IPS-NIHi7 (cell line): ENCODE measurements around the gene TXNDC2.
"Not testable (repeated sequence)": the region's sequence is repeated elsewhere in the genome, so short reads cannot be mapped to it uniquely, and the experiment has no call there.

ENCODE experiments used
- DNase-seq: peaks from one replicate; pipeline ENCODE4 v3.0.0; 2012; ENCODE audit warnings: mixed read lengths; ENCODE audit errors: extremely low spot score

TXNDC2 gene

DNA sequence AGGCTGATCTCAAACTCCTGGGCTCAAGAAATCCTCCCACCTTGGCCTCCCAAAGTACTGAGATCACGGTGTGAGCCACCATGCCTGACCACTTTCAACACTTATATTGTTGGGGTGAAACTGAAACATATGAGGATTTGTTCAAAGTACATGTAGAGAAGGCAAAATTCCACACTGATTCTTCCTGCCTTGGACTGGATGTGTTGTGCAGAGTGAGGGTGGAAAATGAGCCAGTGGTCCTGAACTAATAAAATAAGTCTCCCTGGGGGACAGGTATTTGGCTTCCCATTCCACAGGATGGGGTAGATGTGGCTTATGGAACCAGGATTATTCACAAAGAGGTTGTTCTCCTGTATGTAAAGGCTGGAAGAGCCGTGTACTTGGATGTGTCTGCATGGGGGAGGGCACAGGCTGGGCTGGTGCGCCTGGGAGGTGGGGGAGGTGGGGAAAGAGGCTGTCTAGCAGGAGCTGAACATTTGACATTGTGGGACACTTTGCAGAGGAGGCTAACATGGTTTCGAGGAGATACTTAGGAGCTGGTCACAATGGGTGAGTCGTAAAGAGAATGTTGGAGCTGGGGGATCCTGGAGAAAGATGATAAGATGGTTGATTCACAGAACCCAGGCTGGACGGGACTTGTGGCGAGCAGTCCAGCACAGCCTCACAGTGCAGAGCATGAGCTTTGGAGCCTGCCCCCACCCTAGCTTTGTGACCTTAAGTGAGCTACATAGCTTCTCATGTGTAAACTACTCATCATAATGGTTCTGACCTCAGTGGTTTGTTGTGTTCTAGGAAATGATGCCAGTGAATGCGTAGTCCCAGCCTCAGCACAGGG, at the start of gene TXNDC2:
Gene TXNDC2 (plus strand): TSS at position 804 of the 835 bp plus-strand sequence. CDS start 708 bp downstream, outside the sequence.
- DNase-seq, result no peak

GRCh38 chr18:9838144-9838877, 47.5 kb upstream of the TXNDC2 start:
- DNase-seq, result peak; percentile 78

DNA sequence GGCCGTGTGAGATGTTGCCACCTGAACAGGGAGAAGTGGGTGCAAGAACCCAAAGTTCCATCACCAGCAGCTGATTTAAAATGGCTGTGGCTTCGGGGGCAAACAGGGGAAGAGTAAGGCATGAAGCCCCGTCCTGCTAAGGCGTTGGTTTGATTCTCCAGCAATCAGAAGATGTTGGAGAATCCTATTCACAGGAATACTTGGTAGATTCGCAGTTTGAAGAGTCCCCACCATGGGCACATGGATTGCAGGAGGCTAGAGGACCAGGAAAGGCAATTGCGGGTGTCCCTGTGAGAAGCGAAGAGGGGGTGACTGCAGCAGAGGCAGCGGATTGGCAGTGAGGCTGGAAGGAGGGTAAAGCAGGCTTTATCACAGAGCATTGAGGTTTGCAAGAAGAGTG, 46.6 kb upstream of the TXNDC2 start:
- no peak for DNase-seq

DNA sequence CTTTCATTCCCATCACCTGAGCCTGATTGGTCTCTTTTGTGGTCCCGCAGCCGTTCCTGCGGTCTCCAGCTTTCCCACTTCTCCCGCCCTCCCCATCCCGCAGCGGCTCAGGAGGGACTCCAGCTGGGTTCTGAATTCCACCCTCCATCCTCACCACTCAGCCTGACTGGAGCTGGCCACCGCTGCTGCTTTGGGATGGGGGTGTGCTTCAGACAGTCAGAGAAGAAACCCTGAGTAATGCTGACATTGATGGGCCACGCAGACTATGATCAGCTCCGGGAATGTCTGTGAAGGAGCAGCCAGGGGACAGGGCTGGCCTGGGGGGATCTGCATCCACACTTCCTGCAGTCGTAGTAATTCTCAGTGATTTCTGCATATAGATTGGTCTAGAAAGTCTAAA, 45.9 kb upstream of the TXNDC2 start:
- DNase-seq, result peak; percentile 67

- no peak for DNase-seq
Measured at GRCh38 chr18:9841752-9842151, 44.0 kb upstream of the TXNDC2 start.

DNA sequence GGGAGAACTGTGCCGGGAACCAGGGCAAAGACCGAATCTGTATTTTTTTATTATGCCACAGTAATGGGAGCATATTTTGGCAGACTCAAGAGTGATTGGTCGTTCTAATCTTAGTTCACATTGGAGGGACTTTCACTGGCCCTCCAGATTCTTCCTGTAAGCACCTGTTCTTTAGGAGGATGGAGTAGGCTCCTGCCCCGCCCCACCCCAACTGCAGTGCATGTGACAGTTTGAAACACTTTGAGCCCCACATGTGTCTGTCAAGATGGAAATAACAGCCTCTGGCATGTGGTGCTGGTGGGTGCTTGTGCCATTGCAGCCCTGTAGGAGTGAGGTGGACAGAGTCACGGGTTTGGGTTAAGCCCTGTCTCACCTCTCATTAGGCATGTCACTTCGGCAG, 43.3 kb upstream of the TXNDC2 start:
- DNase-seq, result no peak

DNA sequence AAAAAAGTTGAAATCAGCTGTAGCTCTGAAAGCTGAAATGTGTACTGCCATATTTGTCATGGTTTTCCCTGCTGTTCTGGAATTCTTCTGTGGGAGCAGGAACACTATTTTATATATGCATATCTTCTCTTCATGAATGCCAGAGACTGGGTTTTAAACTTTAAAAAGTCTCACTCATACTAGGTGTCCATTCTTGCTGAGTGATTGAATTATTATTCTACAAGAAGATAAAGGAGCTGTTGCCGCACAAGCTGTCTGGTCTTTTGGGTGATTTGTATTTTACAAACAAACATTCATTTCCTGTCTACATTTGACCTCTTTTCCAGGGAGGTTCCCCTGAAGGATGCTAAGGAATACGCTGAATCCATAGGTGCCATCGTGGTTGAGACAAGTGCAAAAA, 40.5 kb upstream of the TXNDC2 start:
- no peak for DNase-seq

- DNase-seq, result no peak
Measured at GRCh38 chr18:9846162-9846925, 39.4 kb upstream of the TXNDC2 start.

- DNase-seq, result no peak
Measured at GRCh38 chr18:9848170-9848879, 37.4 kb upstream of the TXNDC2 start.

GRCh38 chr18:9849407-9850283, 36.1 kb upstream of the TXNDC2 start:
- DNase-seq, result no peak

DNA sequence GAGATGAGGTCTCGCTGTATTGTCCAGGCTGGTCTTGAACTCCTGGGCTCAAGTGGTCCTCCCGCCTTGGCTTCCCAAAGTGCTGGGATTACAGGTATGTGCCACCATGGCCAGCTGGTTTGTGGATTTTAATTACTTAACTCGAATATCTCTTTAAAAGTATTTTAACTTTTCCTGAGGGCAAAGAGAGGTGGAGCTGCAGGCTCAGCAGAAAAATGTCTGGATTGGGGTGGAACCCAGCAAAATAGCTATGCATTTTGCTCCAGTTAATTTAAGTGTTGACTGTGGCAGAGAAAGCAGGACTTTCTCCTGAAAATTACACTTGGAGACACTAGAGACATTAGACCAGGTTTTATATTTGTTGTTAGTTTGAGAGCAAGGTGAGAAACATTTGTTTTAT, 35.5 kb upstream of the TXNDC2 start:
- DNase-seq, result no peak

- no peak for DNase-seq
Measured at GRCh38 chr18:9851511-9851910, 34.3 kb upstream of the TXNDC2 start.

- no peak for DNase-seq
Measured at GRCh38 chr18:9852266-9853081, 33.3 kb upstream of the TXNDC2 start.

DNA sequence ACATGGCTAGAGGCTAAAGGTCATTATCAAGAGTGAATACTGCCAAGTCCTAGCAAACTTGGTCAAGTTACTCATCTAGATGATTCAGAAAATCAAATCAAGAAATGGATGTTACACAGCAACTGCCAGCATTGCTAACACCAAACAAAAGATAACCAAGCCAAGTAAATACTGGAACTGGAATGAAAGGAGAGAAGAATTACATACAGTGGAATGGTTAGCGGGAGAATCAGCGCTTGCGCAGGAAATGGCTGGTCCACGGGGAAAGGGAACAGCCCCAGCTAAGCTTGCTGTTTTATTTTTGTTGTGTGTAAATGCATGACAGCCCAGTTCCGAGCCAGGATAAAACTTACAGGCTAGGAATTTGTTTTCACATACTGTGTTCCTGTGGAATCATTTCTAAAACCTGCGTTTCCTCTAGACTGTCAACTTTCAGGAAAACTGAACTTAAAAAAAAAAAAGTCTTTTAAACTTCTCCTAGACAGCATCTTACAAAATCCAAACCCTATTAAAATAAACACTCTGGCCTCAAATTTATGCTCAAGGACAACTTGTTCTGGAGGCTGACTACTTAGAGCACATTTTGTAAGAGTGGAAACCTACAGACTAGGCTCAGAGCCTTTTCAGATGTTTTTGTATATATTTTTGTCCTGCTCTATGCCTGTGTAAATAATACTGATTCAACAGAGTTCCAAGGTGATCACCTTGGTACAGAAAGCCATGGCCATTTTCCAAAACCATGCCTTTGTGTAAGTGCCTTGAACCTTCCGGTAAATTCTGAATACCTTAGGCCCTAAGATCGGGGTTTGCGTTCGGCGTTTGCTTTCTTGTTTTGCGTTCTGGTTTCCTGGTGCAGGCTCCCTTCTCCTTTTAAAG, 30.7 kb upstream of the TXNDC2 start:
- no peak for DNase-seq

DNA sequence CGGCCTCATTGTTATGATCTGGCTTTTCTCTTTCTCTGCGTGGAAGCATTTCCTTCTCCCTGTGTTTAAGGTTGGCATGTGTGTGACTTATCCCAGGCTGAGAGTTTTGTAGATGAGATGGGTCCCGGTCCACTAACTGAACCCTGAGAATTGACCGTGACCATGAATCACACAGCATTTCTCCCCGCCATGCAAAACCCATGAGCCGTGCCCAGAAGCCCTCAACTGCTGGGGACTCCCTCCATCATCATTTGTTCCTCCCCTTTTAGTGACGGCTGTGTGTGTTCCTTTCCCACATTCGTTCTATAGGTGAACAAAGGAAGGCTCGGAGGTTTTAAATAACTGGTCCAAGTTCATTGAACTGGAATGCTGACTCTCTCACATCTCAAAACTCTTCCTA, 30.1 kb upstream of the TXNDC2 start:
- no peak for DNase-seq

GRCh38 chr18:9856092-9856491, 29.7 kb upstream of the TXNDC2 start:
- DNase-seq, result no peak

DNA sequence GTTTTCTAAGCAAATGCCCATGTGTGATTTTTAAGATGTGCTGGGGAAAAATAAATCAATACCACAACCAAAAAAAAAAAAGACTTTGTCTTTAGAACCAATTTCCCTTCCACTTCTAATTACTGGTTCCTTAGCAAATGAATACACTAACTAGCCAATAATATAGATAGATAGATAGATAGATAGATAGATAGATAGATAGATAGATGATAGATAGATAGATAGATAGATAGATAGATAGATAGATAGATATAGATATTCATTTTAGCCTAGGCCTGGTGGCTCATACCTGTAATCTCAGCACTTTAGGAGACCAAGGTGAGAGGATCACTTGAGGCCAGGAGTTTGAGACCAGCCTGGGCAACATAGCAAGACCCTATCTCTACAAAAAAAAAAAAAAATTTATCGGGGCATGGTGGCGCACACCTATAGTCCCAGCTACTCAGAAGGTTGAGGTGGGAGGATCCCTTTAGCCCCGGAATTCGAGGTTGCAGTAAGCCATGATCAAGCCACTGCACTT, 28.2 kb upstream of the TXNDC2 start:
- not testable (repeated sequence) for DNase-seq

GRCh38 chr18:9858642-9859041, 27.1 kb upstream of the TXNDC2 start:
- DNase-seq, result no peak

- DNase-seq, result no peak
Measured at GRCh38 chr18:9859232-9859631, 26.5 kb upstream of the TXNDC2 start.
